Right lobe of liver (tissue), 6 donors: Measurements from ENCODE around the gene NCAPD3. TPM values are rescaled to one million over a fixed set of nuclear protein-coding genes. Genes with fewer than 3 reads are reported as not detected.
A peak's percentile ranks its signal among the peaks of the same experiment; 100 is the strongest.

Experiments
- ATAC-seq, 4 donors: fragments of 200-7000 bp; cut with Tn5 transposase; one replicate each; pipeline ENCODE4 v1.9.1; 2020; ENCODE audit warnings: mild to moderate bottlenecking in 4 of 4, moderate library complexity in 4 of 4
- DNase-seq, 3 donors: peaks; one replicate each; pipeline ENCODE4 v3.0.0-alpha.2; 2020
- H3K27ac ChIP-seq, 3 donors: fragments of 200-600 bp; one replicate each; pipeline ENCODE4 v1.8.0; 2022
- H3K27me3 ChIP-seq, 2 donors: fragments of 200-600 bp; one replicate each; pipeline ENCODE4 v1.8.0; 2022
- H3K36me3 ChIP-seq, 4 donors: fragments of 200-600 bp; sonication (generic) in 1 of 4; one replicate each; pipeline versions ENCODE4 v1.5.1 to v1.8.0; 2017 to 2022; ENCODE audit warnings: control low read depth in 1 of 4
- H3K4me1 ChIP-seq, 4 donors: fragments of 200-600 bp; sonication (generic) in 1 of 4; one replicate each; pipeline versions ENCODE4 v1.5.1 to v1.8.0; 2017 to 2022; ENCODE audit warnings: control low read depth in 1 of 4
- H3K4me3 ChIP-seq, 3 donors: fragments of 200-600 bp; one replicate each; pipeline ENCODE4 v1.8.0; 2022
- H3K9me3 ChIP-seq, 4 donors: fragments of 200-600 bp; sonication (generic) in 1 of 4; one replicate each; pipeline versions ENCODE4 v1.5.1 to v1.8.0; 2017 to 2022; ENCODE audit warnings: control low read depth in 1 of 4
- POLR2A ChIP-seq: fragments of 450-650 bp; IDR thresholded peaks from one replicate; pipeline ENCODE4 v1.6.1; 2017; ENCODE audit warnings: antibody characterized with exemption, mild to moderate bottlenecking
- WGBS: methylation state at CpG from one replicate; pipeline ENCODE4 v1.1.6; 2018; ENCODE audit warnings: low coverage, low lambda C conversion rate; ENCODE audit not compliant: insufficient coverage; ENCODE audit errors: missing lambda C conversion rate; 5-methylcytosine and 5-hydroxymethylcytosine counted together
- intact Hi-C, 2 donors: fragments of 100-400 bp; cut with DNase I; formaldehyde crosslinking; loops; one replicate each; pipeline versions ENCODE4 v1.11.2 to v1.14.1; 2022
- total RNA-seq, 6 experiments: library from RNA; depleted of rRNA in 2 of 6; stranded (reverse); fragments of >200 nt in 2 of 6; fragmentation: NEBNext Ultra II Directional in 3 of 6; extraction: Animal tissue kit (Norgen Biotek cat#: 25700) in 3 of 6; gene quantifications; one replicate each; pipeline versions ENCODE4 v1.1.0 to v1.2.4, GENCODE V29; 2016 to 2023
- TF ChIP-seq, protein P1 (sequence below), 4 donors: fragments of 200-600 bp in 3 of 4; fragments of 450-650 bp in 1 of 4; IDR thresholded peaks; one replicate each; pipeline versions ENCODE4 v1.5.1 to v1.8.0; 2016 to 2022; ENCODE audit warnings: antibody characterized with exemption in 4 of 4, mild to moderate bottlenecking in 2 of 4
- donor health status: DM: no; HTN: yes; CAD: no.
- donor health status: DM: no; HTN: no; CAD: no.
- donor health status: DM: no; HTN: no; CAD: no.
- donor health status: DM: no; HTN: yes; CAD: no.
- donor health status: DM: no; HTN: yes; CAD: no.

The NCAPD3 gene
- total RNA-seq, 6 experiments from 2014 or later: 11.9 to 21.8 (median 15.5) TPM

DNA sequence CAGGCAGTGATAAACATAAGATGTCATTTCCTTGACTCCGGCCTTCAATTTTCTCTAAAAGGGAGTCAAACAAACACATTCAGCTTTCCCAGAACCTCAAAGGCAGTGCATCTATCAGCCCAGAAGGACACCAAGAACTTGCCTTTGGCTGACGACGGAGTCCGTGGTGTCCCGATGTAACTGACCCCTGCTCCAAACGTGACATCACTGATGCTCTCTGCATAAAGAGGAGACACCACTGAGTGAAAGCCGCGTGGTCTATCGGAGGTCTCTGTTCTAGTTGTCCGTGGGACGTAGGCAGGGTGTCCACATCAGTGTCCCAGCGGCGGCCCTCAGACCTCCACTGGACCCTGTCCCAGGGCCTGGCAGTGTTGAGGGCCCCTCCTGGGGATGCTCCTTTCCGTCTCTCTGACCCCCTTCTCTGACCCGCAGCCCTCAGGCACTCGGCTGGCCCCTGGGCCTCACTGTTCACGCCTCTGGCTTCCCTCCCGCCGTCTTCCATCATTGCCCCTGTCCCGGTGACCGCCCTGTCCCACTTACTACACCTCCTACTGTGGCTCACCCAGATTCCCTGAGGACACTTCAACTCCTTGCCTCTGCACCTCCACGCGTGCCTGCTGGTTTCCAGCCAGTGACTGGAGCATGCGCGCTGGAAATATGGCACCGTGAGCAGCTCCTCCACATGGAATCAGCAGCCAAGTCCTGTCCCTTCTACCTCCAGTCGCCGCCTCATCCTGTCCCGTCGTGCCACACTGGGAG, 70.4 kb downstream of the NCAPD3 start:
- no peak for TF ChIP-seq POLR2A
- TF ChIP-seq, protein P1, sequence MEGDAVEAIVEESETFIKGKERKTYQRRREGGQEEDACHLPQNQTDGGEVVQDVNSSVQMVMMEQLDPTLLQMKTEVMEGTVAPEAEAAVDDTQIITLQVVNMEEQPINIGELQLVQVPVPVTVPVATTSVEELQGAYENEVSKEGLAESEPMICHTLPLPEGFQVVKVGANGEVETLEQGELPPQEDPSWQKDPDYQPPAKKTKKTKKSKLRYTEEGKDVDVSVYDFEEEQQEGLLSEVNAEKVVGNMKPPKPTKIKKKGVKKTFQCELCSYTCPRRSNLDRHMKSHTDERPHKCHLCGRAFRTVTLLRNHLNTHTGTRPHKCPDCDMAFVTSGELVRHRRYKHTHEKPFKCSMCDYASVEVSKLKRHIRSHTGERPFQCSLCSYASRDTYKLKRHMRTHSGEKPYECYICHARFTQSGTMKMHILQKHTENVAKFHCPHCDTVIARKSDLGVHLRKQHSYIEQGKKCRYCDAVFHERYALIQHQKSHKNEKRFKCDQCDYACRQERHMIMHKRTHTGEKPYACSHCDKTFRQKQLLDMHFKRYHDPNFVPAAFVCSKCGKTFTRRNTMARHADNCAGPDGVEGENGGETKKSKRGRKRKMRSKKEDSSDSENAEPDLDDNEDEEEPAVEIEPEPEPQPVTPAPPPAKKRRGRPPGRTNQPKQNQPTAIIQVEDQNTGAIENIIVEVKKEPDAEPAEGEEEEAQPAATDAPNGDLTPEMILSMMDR (IDR thresholded peaks at IDR 0.05): no peak
- H3K27me3 ChIP-seq: no peaks in the 10 kb centered on the region
- H3K27ac ChIP-seq: no peak overlapping the region
- H3K36me3 ChIP-seq: peaks cover 0 to 42% (median 13%) of the 10 kb centered on the region in 4 donors
- H3K9me3 ChIP-seq: no peaks in the 10 kb centered on the region
- no peaks in the 10 kb centered on the region for H3K4me1 ChIP-seq
- no peak for DNase-seq
- WGBS: 78% methylated on average over 3 of the region's 30 CpGs
- intact Hi-C loops: no loop called here
- H3K4me3 ChIP-seq: no peak overlapping the region
- peak; percentile 14 to 38 (median 21) for ATAC-seq

DNA sequence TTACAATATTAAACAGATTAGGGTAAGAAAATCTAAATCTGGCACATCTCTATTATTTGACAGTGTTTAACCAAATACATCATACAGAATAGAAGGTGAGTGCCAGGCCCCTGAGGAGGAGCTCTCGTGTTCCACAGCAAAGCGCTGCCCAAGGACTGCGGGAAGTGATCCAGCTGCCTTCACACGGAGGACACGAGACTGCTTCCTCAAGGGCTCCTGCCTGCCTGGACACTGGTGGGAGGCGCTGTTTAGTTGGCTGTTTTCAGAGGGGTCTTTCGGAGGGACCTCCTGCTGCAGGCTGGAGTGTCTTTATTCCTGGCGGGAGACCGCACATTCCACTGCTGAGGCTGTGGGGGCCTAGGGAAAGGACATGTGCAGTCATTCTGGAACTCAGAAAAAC, 71.1 kb downstream of the NCAPD3 start:
- Histone ChIP-seq H3K4me3 (no peak overlapping the region), H3K27me3 (no peaks in the 10 kb centered on the region), H3K36me3 (peaks cover 0 to 36% (median 13%) of the 10 kb centered on the region in 4 donors), H3K4me1 (no peaks in the 10 kb centered on the region), H3K9me3 (no peaks in the 10 kb centered on the region), H3K27ac (no peak overlapping the region)
- intact Hi-C loops: no loop called here
- DNase-seq: no peak
- peak in 3 of 4 donors; percentile 29 to 45 (median 37) for ATAC-seq
- TF ChIP-seq, protein P1 (IDR thresholded peaks at IDR 0.05): no peak
- TF ChIP-seq POLR2A: no peak
- no CpG with 5 or more reads among the region's 9 CpGs for WGBS

DNA sequence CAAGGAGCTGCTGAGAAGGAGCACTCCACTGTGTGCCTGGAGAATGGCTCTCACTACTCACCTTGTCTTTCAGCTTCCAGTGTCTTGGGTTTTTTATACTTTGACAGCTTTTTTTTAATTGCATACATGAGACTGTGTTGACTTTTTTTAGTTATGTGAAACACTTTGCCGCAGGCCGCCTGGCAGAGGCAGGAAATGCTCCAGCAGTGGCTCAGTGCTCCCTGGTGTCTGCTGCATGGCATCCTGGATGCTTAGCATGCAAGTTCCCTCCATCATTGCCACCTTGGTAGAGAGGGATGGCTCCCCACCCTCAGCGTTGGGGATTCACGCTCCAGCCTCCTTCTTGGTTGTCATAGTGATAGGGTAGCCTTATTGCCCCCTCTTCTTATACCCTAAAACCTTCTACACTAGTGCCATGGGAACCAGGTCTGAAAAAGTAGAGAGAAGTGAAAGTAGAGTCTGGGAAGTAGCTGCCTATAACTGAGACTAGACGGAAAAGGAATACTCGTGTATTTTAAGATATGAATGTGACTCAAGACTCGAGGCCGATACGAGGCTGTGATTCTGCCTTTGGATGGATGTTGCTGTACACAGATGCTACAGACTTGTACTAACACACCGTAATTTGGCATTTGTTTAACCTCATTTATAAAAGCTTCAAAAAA, 72.6 kb downstream of the NCAPD3 start:
- Histone ChIP-seq H3K4me3 (no peak overlapping the region), H3K27ac (no peak overlapping the region), H3K4me1 (no peaks in the 10 kb centered on the region), H3K9me3 (no peaks in the 10 kb centered on the region), H3K36me3 (peaks cover 0 to 23% (median 7%) of the 10 kb centered on the region in 4 donors), H3K27me3 (no peaks in the 10 kb centered on the region)
- ATAC-seq: no peak
- no peak for DNase-seq
- intact Hi-C loops: no loop called here
- no peak for TF ChIP-seq POLR2A
- 85% methylated on average over 10 of the region's 10 CpGs for WGBS

DNA sequence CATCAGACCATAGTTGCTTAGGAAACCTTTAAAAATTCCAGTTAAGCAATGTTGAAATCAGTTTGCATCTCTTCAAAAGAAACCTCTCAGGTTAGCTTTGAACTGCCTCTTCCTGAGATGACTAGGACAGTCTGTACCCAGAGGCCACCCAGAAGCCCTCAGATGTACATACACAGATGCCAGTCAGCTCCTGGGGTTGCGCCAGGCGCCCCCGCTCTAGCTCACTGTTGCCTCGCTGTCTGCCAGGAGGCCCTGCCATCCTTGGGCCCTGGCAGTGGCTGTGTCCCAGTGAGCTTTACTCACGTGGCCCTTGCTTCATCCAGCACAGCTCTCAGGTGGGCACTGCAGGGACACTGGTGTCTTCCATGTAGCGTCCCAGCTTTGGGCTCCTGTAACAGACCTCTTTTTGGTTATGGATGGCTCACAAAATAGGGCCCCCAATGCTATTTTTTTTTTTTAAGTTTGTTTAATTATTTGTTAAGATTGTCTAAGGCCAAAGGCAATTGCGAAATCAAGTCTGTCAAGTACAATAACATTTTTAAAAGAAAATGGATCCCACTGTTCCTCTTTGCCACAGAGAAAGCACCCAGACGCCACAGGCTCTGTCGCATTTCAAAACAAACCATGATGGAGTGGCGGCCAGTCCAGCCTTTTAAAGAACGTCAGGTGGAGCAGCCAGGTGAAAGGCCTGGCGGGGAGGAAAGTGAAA, 73.4 kb downstream of the NCAPD3 start:
- intact Hi-C loops: no loop called here
- ATAC-seq (no peak), DNase-seq (no peak)
- 82% methylated on average over 5 of the region's 12 CpGs for WGBS
- Histone ChIP-seq H3K27me3 (no peaks in the 10 kb centered on the region), H3K27ac (no peak overlapping the region), H3K9me3 (no peaks in the 10 kb centered on the region), H3K36me3 (peaks cover 0 to 17% (median 4%) of the 10 kb centered on the region in 4 donors), H3K4me3 (no peak overlapping the region), H3K4me1 (no peaks in the 10 kb centered on the region)
- TF ChIP-seq, protein P1 (IDR thresholded peaks at IDR 0.05): no peak
- TF ChIP-seq POLR2A: no peak
